Measurements from ENCODE around the gene DHRS1. TPM values are rescaled to one million over a fixed set of nuclear protein-coding genes. Genes with fewer than 3 reads are reported as not detected.
A peak's percentile ranks its signal among the peaks of the same experiment; 100 is the strongest.

Gene DHRS1
- total RNA-seq, 4 donors from 2014 or later = 8.2 to 33.0 (median 17.7) TPM

DNA sequence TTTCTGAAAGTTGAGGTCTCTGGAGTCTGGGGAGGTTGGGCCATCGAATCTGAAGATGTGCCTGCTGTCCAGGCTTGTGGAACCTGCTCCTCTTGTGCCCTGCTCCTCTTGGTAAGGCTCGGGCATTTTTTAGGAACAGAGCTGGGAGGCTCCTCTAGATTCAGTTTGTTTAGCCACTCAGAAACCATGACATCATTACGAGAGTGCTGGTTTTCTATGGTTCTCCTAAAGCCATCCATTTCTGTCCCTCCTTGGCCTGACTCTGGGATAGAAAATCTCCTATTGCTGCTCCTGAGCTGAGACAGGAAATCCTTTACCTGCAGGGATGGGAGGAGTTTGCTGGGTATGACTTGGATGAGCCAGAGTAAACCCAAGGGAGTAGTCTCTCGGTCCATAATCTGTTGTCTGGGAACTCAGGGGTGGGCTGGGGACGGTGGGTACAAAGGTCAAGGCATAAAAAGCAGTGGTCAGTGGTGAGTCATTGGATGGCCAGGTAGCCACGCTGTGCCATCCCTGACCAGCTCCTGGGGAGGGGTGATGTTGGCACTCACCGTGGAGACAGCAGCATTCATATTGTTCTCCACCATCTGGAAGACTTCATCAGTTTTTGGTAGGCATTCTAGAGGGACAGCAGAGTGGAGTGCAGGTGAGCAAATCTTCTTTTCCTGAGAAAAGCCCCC lies 37.7 kb upstream of the DHRS1 start:
- Histone ChIP-seq H3K4me3 (no peak overlapping the region), H3K36me3 (peaks cover 0 to 8% of the 10 kb centered on the region in 2 donors), H3K27me3 (peaks cover 77% of the 10 kb centered on the region), H3K4me1 (peaks cover 0 to 57% (median 21%) of the 10 kb centered on the region in 3 donors), H3K27ac (no peak overlapping the region), H3K9me3 (no peaks in the 10 kb centered on the region)
- no peak for ATAC-seq
- TF ChIP-seq POLR2A (IDR thresholded peaks at IDR 0.05) (no peak), EP300 (IDR thresholded peaks at IDR 0.05) (no peak), POLR2AphosphoS5 (IDR thresholded peaks at IDR 0.05) (no peak)
- TF ChIP-seq, protein P1, sequence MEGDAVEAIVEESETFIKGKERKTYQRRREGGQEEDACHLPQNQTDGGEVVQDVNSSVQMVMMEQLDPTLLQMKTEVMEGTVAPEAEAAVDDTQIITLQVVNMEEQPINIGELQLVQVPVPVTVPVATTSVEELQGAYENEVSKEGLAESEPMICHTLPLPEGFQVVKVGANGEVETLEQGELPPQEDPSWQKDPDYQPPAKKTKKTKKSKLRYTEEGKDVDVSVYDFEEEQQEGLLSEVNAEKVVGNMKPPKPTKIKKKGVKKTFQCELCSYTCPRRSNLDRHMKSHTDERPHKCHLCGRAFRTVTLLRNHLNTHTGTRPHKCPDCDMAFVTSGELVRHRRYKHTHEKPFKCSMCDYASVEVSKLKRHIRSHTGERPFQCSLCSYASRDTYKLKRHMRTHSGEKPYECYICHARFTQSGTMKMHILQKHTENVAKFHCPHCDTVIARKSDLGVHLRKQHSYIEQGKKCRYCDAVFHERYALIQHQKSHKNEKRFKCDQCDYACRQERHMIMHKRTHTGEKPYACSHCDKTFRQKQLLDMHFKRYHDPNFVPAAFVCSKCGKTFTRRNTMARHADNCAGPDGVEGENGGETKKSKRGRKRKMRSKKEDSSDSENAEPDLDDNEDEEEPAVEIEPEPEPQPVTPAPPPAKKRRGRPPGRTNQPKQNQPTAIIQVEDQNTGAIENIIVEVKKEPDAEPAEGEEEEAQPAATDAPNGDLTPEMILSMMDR (IDR thresholded peaks at IDR 0.05) = no peak
- 80 to 100% methylated on average over 2 of the region's 7 CpGs for WGBS, 2 donors (ENCODE audit: low coverage in 1 of 2)

DNA sequence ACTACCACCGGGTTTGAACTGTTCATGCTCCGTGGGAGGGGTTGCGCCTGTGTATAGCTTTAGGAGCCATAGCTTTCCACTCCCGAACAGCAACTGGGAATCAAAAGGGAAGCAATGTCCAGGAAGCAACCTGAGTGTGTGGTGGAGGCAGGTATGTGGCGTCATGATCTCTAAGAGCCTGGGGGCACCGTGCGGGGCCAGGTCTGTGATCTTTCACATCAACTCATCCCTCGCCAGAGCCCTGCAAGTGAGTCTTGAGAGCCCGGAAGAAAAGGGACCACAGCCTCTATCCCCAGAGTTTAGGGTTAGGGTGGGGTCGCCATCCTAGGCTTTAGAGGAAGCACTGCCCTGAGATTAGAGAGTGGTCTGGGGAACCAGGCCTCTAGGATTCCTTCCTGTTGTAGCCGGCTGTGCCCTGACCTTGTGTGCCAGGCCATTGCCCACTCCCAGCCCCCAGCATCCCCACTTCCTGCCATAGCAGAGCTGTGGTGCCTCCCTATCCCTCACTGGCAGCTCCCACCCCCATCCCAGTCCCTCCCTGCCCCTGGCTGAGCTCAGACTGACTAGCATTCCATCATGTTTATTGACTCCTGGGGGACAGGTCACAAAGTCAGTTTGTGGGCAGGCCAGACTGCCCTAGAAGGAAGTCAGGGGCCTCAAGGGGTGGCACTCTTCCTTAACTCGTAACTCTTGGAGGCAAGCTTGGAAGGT lies 36.0 kb upstream of the DHRS1 start:
- Histone ChIP-seq H3K36me3 (peaks cover 0 to 8% of the 10 kb centered on the region in 2 donors), H3K4me1 (peaks cover 0 to 64% (median 21%) of the 10 kb centered on the region in 3 donors), H3K4me3 (peak overlapping the region in 1 of 2 donors; percentile 53), H3K27me3 (peaks cover 91% of the 10 kb centered on the region), H3K27ac (peak overlapping the region in 3 of 4 donors; percentile 67 to 77 (median 70)), H3K9me3 (no peaks in the 10 kb centered on the region)
- ATAC-seq = no peak
- TF ChIP-seq EP300 (IDR thresholded peaks at IDR 0.05) (no peak), POLR2AphosphoS5 (IDR thresholded peaks at IDR 0.05) (no peak), POLR2A (IDR thresholded peaks at IDR 0.05) (no peak)
- TF ChIP-seq, protein P1 (IDR thresholded peaks at IDR 0.05) = no peak
- WGBS, 2 donors (ENCODE audit: low coverage in 1 of 2) = 60 to 67% methylated on average over 1 to 4 of the region's 12 CpGs

DNA sequence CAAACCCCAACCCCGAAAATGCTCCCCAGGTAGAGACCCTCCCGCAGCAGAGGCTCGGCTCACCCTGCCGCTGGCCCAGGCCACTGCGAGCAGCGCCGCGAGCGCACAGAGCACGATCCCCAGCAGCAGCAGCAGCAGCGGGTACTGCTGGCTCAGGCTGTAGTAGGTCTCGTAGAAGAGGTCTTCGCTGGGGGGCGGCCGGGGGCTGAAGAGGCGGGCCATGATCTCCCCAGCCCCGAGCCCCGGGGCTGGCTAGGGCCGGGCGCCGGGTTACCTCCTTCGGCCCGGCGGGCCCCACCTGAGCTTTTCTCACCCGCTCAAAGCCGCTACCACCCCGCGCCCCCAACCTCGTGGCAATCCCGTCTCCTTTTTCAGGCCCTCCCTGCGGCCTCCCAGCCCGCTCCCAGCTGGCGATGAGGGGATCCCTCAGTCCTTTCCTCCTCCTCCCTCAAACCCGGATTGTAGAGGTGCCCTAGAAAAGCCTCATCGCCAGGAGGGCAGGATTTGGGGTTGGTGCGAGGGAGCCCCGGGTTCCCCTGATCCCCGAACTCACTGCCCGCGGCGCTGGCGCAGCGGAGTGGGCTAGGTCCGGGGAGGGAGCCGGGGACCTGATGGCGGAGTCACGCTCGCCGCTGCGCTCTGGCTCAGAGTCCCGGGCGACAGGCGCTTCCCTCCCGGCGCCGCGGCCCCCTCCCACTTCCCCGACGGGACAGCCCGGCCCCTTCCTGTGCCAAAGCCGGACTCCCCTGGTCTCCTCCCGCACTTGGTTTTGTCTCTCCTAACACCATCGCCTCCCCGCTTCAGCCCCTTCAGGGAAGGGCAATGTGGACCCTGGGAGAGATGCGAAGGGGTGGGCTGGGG lies 35.1 kb upstream of the DHRS1 start, which contains the start of gene ADCY4:
ADCY4 (minus strand) TSS at position 641 of the 861 bp plus-strand sequence; CDS start at position 222, 419 bp downstream.
- Histone ChIP-seq H3K27ac (peak within 1 kb of the TSS in 3 of 4 donors; percentile 67 to 77 (median 70)), H3K4me3 (peak within 1 kb of the TSS; percentile 23 to 53), H3K9me3 (no peaks in the 10 kb centered on the region), H3K27me3 (peaks cover 95% of the 10 kb centered on the region), H3K4me1 (peaks cover 0 to 60% (median 21%) of the 10 kb centered on the region in 3 donors), H3K36me3 (peaks cover 0 to 8% of the 10 kb centered on the region in 2 donors)
- peak; percentile 17 for TF ChIP-seq POLR2AphosphoS5 (IDR thresholded peaks at IDR 0.05)
- peak in 1 of 2 donors; percentile 13 for TF ChIP-seq POLR2A (IDR thresholded peaks at IDR 0.05)
- TF ChIP-seq EP300 (IDR thresholded peaks at IDR 0.05) = no peak
- WGBS, 2 donors (ENCODE audit: low coverage in 1 of 2) = 0% methylated on average over 4 to 9 of the region's 65 CpGs
- ATAC-seq = peak; percentile 17

DNA sequence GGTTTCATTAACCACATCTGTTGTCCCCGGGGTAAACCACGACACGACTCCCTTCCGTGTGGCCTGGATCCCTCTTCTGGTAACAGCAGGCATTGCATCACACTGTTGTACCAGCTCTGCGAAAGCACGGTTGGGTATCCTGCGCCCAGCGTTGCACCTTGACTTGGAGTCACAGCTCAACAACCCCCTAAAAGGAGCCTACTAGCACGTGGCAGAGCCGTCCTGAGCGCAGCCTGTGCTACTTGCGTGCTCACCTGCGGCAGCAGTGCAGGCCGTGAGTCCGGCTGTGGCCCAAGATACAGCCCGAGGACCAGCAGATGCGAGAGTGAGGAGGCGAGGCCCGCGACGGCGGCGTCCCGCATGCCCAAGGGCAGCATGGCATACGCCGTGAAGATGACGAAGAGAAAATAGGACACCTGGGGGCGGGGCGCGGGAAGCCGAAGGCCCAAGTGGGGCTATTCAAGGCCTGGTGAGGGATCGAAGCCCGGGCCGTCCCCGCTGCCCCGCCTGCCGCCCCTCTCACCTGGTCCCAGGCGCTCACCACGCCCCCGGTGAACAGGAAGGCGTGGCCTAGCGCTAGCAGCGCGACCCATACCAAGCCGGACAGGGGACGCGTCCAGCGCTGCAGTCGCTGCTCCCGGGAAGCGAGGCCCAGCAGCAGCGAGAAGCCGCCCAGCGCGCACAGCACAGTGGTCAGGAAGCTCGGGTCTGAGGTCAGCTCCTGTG lies 32.9 kb upstream of the DHRS1 start:
- TF ChIP-seq, protein P1 (IDR thresholded peaks at IDR 0.05) = peak in 3 of 4 experiments; percentile 73 to 81 (median 80)
- no peak for TF ChIP-seq POLR2A (IDR thresholded peaks at IDR 0.05)
- TF ChIP-seq POLR2AphosphoS5 (IDR thresholded peaks at IDR 0.05) = no peak
- no peak for TF ChIP-seq EP300 (IDR thresholded peaks at IDR 0.05)
- 0 to 8% methylated on average over 4 to 6 of the region's 56 CpGs for WGBS, 2 donors (ENCODE audit: low coverage in 1 of 2)
- peaks cover 0 to 2% of the 10 kb centered on the region in 2 donors for H3K36me3 ChIP-seq
- no peak overlapping the region for H3K27ac ChIP-seq
- peak overlapping the region in 1 of 2 donors; percentile 53 for H3K4me3 ChIP-seq
- H3K27me3 ChIP-seq = peaks cover 77% of the 10 kb centered on the region
- no peaks in the 10 kb centered on the region for H3K9me3 ChIP-seq
- H3K4me1 ChIP-seq = peaks cover 0 to 45% (median 16%) of the 10 kb centered on the region in 3 donors
- peak; percentile 54 for ATAC-seq
